GM10266 (cell line): ENCODE results near the gene GABBR1.

ENCODE experiments used
- DNase-seq: peaks from one replicate; pipeline ENCODE4 v3.0.0; 2012; ENCODE audit errors: extremely low spot score
- CTCF ChIP-seq: IDR thresholded peaks from 2 replicates; pipeline ENCODE4 v1.5.1; 2012; ENCODE audit warnings: mild to moderate bottlenecking, low read depth; ENCODE audit not compliant: control insufficient read depth, insufficient read depth; ENCODE audit errors: missing control alignments

The GABBR1 gene

GRCh38 chr6:29653452-29654038, 20.6 kb upstream of the GABBR1 start:
- DNase-seq, result no peak

GRCh38 chr6:29652198-29652584, 19.2 kb upstream of the GABBR1 start:
- TF ChIP-seq CTCF, result no peak
- no peak for DNase-seq

More at GRCh38 chr6:29653452-29654038, 20.6 kb upstream of the GABBR1 start:
- peak; percentile 72 for TF ChIP-seq CTCF

- DNase-seq, result no peak
- peak; percentile 50 for TF ChIP-seq CTCF
Observed at GRCh38 chr6:29651413-29652197, 18.6 kb upstream of the GABBR1 start.

- peak; percentile 92 for TF ChIP-seq CTCF
- peak; percentile 93 for DNase-seq
Observed at GRCh38 chr6:29649701-29650673, 17.0 kb upstream of the GABBR1 start.

- no peak for DNase-seq
- TF ChIP-seq CTCF, result peak; percentile 65
Observed at GRCh38 chr6:29647927-29648642, 15.1 kb upstream of the GABBR1 start.

GRCh38 chr6:29641430-29642148, 8.6 kb upstream of the GABBR1 start:
- TF ChIP-seq CTCF, result no peak
- no peak for DNase-seq
